B cell (primary cell): ENCODE data around the gene FABP6.

Source experiments
- EZH2 ChIP-seq: IDR thresholded peaks from 2 replicates; pipeline ENCODE4 v1.6.1; 2012; ENCODE audit warnings: borderline replicate concordance, low read depth, mild to moderate bottlenecking, moderate library complexity, low read length; ENCODE audit not compliant: insufficient read depth, poor library complexity, severe bottlenecking
- TF ChIP-seq, protein P1 (sequence below): fragments of 200-600 bp; IDR thresholded peaks from one replicate; pipeline ENCODE4 v1.8.0; 2022; ENCODE audit warnings: antibody characterized with exemption, mild to moderate bottlenecking

DNA sequence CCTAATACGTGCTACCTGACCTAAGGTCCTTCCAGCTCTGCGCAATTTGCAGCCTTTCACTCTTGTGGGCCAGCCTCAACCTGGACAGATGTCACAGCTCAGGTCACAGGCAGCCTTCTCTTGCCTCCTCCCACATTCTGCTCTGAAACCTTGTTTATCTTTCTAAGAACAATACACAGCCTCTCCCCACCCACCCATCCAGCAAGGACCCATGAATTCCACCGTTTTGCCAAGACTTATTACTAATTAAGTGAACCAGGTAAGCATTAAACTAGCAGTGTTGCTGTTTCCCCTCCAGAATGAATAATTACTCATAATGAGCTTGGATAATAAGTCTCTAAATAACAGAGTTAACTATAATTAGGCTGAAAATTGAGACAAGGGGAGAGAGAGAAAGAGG is 11.0 kb downstream of the FABP6 start:
- TF ChIP-seq, protein P1, sequence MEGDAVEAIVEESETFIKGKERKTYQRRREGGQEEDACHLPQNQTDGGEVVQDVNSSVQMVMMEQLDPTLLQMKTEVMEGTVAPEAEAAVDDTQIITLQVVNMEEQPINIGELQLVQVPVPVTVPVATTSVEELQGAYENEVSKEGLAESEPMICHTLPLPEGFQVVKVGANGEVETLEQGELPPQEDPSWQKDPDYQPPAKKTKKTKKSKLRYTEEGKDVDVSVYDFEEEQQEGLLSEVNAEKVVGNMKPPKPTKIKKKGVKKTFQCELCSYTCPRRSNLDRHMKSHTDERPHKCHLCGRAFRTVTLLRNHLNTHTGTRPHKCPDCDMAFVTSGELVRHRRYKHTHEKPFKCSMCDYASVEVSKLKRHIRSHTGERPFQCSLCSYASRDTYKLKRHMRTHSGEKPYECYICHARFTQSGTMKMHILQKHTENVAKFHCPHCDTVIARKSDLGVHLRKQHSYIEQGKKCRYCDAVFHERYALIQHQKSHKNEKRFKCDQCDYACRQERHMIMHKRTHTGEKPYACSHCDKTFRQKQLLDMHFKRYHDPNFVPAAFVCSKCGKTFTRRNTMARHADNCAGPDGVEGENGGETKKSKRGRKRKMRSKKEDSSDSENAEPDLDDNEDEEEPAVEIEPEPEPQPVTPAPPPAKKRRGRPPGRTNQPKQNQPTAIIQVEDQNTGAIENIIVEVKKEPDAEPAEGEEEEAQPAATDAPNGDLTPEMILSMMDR: no peak
- TF ChIP-seq EZH2: no peak
